CD4-positive, alpha-beta T cell treated with Interleukin-15 for 1 hour (primary cell): ENCODE measurements around the gene GPR89B.
A peak's percentile ranks its signal among the peaks of the same experiment; 100 is the strongest.
"Not testable (repeated sequence)": the region's sequence is repeated elsewhere in the genome, so short reads cannot be mapped to it uniquely, and the experiment has no call there.

Source experiments
- DNase-seq: peaks from one replicate; pipeline ENCODE4 v3.0.0-alpha.2; 2020

Gene GPR89B

DNA sequence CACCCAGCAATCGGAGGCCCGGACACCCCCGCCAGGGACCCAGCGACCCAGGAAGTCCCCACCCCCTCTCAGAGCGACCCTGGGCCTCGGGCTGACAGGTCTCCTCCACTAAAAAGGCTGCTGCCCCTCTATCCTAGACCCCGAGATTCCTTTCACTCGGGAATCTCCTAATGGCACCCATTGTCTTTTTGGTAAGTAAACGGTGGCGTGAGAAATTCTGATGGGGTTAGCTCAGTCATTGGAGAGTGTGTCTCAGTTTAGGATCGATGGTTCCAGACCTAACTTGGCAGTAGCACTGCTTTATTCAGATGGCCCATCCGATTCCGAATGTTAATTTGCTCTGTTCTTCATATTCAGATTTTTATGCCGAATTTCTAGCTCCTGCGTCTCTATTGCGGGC lies 104.9 kb downstream of the GPR89B start:
- DNase-seq, result not testable (repeated sequence)

DNA sequence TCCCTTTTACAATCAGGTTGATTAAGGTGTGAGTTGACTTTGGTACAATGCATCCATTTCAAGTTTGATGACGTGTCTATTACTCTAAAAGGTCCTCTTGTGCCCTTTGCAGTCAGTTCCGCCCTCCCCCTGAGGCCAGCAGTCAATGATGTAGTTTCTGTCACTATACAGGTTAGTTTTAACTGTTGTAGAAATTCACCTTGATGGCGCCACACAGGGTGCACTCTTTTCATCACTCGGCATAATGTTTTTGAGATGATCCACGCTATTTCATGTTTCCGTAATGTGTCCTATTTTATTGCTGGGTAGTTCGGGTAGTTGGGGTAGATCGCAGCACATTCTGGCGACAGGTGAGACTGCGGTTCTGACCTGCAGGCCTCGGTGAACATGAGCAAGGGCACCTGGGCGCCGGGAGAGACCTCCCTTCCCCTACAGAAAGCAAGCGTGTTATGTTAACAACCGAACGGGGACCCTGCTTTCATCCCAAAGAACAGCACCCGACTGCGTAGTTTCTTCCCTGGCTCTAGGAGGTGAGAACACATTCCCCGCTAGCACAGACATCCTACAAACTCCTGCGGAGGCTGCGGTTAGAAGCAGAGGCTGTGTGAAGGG lies 109.7 kb downstream of the GPR89B start:
- not testable (repeated sequence) for DNase-seq

DNA sequence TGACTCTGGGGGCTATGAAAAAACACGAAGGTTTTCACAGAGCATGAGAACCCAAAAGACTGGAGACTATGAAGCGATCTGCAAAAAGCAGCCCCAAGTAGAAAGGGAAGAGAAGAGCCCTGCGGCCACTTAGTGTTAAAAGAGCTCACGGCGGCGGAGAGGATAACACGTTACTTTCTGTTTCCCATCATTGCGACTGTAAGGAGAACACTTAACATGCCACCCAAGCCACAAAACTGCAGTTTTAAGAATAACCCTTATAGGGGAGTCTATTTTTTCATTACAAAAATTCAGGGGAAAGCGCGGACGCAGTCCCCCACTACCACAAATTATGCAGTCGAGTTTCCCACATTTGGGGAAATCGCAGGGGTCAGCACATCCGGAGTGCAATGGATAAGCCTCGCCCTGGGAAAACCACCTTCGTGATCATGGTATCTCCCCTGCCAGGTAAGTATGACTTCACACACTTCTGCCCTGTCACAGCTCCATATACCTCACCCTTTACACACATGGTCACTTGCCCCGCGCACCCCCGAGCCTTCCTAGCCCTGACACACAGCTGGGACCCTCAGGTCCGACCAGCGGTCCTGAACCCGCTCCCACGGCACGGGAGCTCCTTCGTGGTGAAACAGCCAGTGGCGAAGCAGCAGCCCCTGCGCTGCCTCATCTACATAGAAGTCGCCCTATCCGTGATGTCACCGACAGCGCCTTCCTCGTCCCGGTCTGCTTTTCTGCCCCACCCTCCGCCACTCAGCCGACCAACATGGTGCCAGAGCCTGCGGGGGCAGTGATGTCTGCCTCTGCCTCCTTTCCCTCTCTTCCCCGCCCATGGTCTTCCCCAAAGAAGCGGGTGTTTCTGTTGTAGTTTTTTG lies 110.5 kb downstream of the GPR89B start:
- DNase-seq, result peak; percentile 80
